Gastroesophageal sphincter (tissue), 4 donors: ENCODE data around the gene BAHCC1. TPM values are rescaled to one million over a fixed set of nuclear protein-coding genes. Genes with fewer than 3 reads are reported as not detected.
A peak's percentile ranks its signal among the peaks of the same experiment; 100 is the strongest.

Source experiments
- ATAC-seq: fragments of 150-250 bp; one replicate; pipeline ENCODE4 v1.9.1; 2016; ENCODE audit warnings: mild to moderate bottlenecking, moderate library complexity
- H3K27ac ChIP-seq, 4 donors: fragments of 200-600 bp; sonication (generic) in 3 of 4; 1 replicate in 3 of 4; 2 replicates in 1 of 4; pipeline ENCODE4 v1.5.1; 2016 to 2019
- H3K27me3 ChIP-seq: fragments of 200-600 bp; sonication (generic); one replicate; pipeline ENCODE4 v1.5.1; 2019
- H3K36me3 ChIP-seq, 2 donors: fragments of 200-600 bp; sonication (generic); one replicate each; pipeline ENCODE4 v1.5.1; 2019; ENCODE audit warnings: control low read depth in 1 of 2
- H3K4me1 ChIP-seq, 3 donors: fragments of 200-600 bp; sonication (generic); 1 replicate in 2 of 3; 2 replicates in 1 of 3; pipeline ENCODE4 v1.5.1; 2016 to 2019; ENCODE audit warnings: control low read depth in 2 of 3
- H3K4me3 ChIP-seq, 2 donors: fragments of 200-600 bp; sonication (generic); one replicate each; pipeline ENCODE4 v1.5.1; 2019; ENCODE audit warnings: mild to moderate bottlenecking in 1 of 2, moderate library complexity in 1 of 2
- H3K9me3 ChIP-seq, 3 donors: fragments of 200-600 bp; sonication (generic); one replicate each; pipeline ENCODE4 v1.5.1; 2017 to 2019; ENCODE audit warnings: control low read depth in 2 of 3
- CTCF ChIP-seq, 4 experiments: fragments of 200-600 bp in 2 of 4; fragments of 450-650 bp in 2 of 4; sonication (generic) in 1 of 4; IDR thresholded peaks; one replicate each; pipeline ENCODE4 v1.5.1; 2017 to 2019; ENCODE audit warnings: antibody characterized with exemption in 4 of 4, mild to moderate bottlenecking in 2 of 4, moderate library complexity in 2 of 4
- EP300 ChIP-seq: sonication (generic); formaldehyde crosslinking; IDR thresholded peaks from one replicate; pipeline ENCODE4 v1.6.1; 2017; ENCODE audit warnings: antibody characterized with exemption, mild to moderate bottlenecking
- POLR2A ChIP-seq, 2 donors: fragments of 450-650 bp; IDR thresholded peaks; one replicate each; pipeline ENCODE4 v1.6.1; 2017; ENCODE audit warnings: antibody characterized with exemption in 2 of 2, mild to moderate bottlenecking in 2 of 2, moderate library complexity in 1 of 2
- POLR2AphosphoS5 ChIP-seq: sonication (generic); formaldehyde crosslinking; IDR thresholded peaks from one replicate; pipeline ENCODE4 v1.6.1; 2017; ENCODE audit warnings: antibody characterized with exemption
- WGBS, 2 donors: methylation state at CpG; one replicate each; pipeline ENCODE4 v1.1.5; 2018; ENCODE audit warnings: low coverage in 1 of 2; 5-methylcytosine and 5-hydroxymethylcytosine counted together
- total RNA-seq, 4 donors: library from RNA; depleted of rRNA; stranded (reverse); fragments of >200 nt; gene quantifications; one replicate each; pipeline ENCODE4 v1.1.0, GENCODE V29; 2016

The BAHCC1 gene
- total RNA-seq, 4 donors from 2014 or later, result 17.5 to 34.3 (median 19.5) TPM

GRCh38 chr17:81456798-81457197 lies 61.5 kb downstream of the BAHCC1 start:
- H3K36me3 ChIP-seq, result peaks cover 0 to 84% of the 10 kb centered on the region in 2 donors
- no peaks in the 10 kb centered on the region for H3K27me3 ChIP-seq
- no peaks in the 10 kb centered on the region for H3K9me3 ChIP-seq
- H3K27ac ChIP-seq, result peak overlapping the region in 1 of 4 donors; percentile 4
- TF ChIP-seq POLR2A (IDR thresholded peaks at IDR 0.05) (no peak), CTCF (IDR thresholded peaks at IDR 0.05) (no peak), EP300 (no peak), POLR2AphosphoS5 (no peak)
- no CpG with 5 or more reads among the region's 7 CpGs for WGBS, 2 donors
- H3K4me1 ChIP-seq, result no peaks in the 10 kb centered on the region
- no peak overlapping the region for H3K4me3 ChIP-seq
- no peak for ATAC-seq

DNA sequence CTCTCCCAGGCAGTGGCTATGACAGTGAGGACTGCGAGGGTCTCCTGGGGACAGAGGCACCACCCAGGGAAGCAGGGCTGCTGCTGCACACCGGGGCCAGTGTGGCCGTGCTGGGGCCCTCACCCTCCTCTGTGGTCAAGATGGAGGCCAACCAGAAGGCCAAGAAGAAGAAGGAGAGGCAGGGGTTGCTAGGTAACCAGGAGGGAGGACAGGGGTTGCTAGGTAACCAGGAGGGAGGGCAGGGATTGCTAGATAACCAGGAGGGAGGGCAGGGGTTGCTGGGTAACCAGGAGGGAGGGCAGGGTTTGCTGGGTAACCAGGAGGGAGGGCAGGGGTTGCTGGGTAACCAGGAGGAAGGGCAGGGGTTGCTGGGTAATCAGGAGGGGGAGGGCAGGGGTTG lies 62.1 kb downstream of the BAHCC1 start:
- H3K36me3 ChIP-seq, result peaks cover 0 to 84% of the 10 kb centered on the region in 2 donors
- 93% methylated on average over 2 of the region's 3 CpGs; no CpG with 5 or more reads in 1 of the 2 donors for WGBS, 2 donors
- ATAC-seq, result no peak

DNA sequence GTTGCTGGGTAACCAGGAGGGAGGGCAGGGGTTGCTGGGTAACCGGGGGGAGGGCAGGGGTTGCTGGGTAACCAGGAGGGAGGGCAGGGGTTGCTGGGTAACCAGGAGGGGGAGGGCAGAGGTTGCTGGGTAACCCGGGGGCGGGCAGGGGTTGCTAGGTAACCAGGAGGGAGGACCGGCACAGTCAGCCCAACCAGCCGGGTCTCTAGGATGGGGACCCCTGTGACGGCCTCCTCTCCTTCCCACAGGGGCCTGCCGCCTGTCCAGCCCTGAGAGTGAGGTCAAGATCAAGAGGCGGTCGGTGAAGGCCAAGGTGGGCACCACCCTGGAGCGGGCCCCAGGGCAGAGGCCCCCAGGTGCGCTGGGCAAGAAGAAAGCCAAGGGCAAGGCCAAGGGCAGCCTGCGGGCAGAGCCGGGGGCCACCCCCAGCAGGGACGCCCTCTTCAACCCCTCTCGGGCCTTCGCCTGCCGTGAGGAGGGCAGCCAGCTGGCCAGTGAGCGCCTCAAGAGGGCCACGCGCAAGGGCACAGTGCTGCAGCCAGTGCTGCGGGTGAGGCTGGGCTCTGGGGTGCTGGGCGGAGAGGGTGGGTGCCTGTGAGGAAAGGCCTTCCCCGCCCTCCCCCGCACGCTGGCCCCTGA lies 62.8 kb downstream of the BAHCC1 start:
- ATAC-seq, result no peak
- Histone ChIP-seq H3K27ac (no peak overlapping the region), H3K27me3 (no peaks in the 10 kb centered on the region), H3K36me3 (peaks cover 0 to 84% of the 10 kb centered on the region in 2 donors), H3K4me1 (no peaks in the 10 kb centered on the region), H3K9me3 (no peaks in the 10 kb centered on the region), H3K4me3 (no peak overlapping the region)
- TF ChIP-seq EP300 (no peak), CTCF (IDR thresholded peaks at IDR 0.05) (no peak), POLR2A (IDR thresholded peaks at IDR 0.05) (no peak), POLR2AphosphoS5 (no peak)
- 90 to 97% methylated on average over 6 to 7 of the region's 25 CpGs for WGBS, 2 donors

More for the DNA sequence above, 62.1 kb downstream of the BAHCC1 start:
- Histone ChIP-seq H3K27me3 (no peaks in the 10 kb centered on the region), H3K9me3 (no peaks in the 10 kb centered on the region), H3K4me3 (no peak overlapping the region), H3K27ac (no peak overlapping the region), H3K4me1 (no peaks in the 10 kb centered on the region)
- TF ChIP-seq CTCF (IDR thresholded peaks at IDR 0.05) (no peak), POLR2AphosphoS5 (no peak)

DNA sequence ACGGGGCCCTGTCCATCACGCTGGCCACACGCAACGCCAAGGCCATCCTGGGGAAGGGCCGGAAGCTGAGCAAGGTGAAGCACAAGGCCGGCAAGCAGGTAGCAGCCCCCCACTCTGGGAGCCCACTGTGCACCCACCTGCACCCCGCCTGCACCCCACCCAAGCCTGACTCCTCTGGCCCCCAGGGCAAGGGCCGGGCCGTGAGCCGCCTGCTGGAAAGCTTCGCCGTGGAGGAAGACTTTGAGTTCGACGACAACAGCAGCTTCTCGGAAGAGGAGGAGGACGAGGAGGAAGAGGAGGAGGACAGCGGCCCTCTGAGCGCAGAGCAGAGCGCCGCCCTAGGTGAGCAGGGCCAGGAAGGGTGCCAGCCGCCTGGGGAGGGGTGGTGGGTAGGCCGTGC lies 63.4 kb downstream of the BAHCC1 start:
- no peak overlapping the region for H3K4me3 ChIP-seq
- H3K27me3 ChIP-seq, result no peaks in the 10 kb centered on the region
- H3K9me3 ChIP-seq, result no peaks in the 10 kb centered on the region
- H3K4me1 ChIP-seq, result no peaks in the 10 kb centered on the region
- WGBS, 2 donors, result 80 to 100% methylated on average over 1 of the region's 22 CpGs
- peaks cover 0 to 84% of the 10 kb centered on the region in 2 donors for H3K36me3 ChIP-seq
- ATAC-seq, result no peak
- TF ChIP-seq POLR2A (IDR thresholded peaks at IDR 0.05) (no peak), CTCF (IDR thresholded peaks at IDR 0.05) (no peak), EP300 (no peak)
- peak overlapping the region in 1 of 4 donors; percentile 4 for H3K27ac ChIP-seq

DNA sequence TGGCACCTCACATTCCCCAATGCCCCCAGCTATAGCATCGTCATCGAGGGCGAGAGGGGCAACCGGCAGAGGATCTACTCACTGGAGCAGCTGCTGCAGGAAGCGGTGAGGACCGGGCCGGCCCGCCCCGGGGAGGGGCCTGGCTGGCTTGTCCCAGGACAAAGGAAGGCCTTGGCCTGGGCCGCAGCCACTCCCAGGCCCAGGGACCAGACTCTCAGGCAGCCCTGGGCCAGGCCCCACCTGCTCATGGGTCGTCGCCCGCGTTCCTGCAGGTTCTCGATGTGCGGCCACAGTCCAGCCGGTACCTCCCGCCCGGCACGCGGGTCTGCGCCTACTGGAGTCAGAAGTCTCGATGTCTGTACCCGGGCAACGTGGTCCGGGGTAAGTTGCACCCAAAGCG lies 64.0 kb downstream of the BAHCC1 start:
- no peak overlapping the region for H3K4me3 ChIP-seq
- TF ChIP-seq EP300 (no peak), POLR2AphosphoS5 (no peak), CTCF (IDR thresholded peaks at IDR 0.05) (no peak), POLR2A (IDR thresholded peaks at IDR 0.05) (no peak)
- H3K27me3 ChIP-seq, result no peaks in the 10 kb centered on the region
- peaks cover 0 to 89% of the 10 kb centered on the region in 2 donors for H3K36me3 ChIP-seq
- no peaks in the 10 kb centered on the region for H3K4me1 ChIP-seq
- WGBS, 2 donors, result no CpG with 5 or more reads among the region's 27 CpGs
- ATAC-seq, result peak; percentile 51
- H3K9me3 ChIP-seq, result no peaks in the 10 kb centered on the region
- H3K27ac ChIP-seq, result peak overlapping the region in 1 of 4 donors; percentile 21
